Activated CD4-positive, alpha-beta T cell treated with anti-CD3 and anti-CD28 coated beads, Interleukin-2, amount 50 U/mL, for 16 hours (primary cell): Measurements from ENCODE around the gene MMP2.

Experiments
- DNase-seq: peaks from one replicate; pipeline ENCODE4 v3.0.0-alpha.2; 2020

MMP2 gene

GRCh38 chr16:55495616-55496289, 16.8 kb downstream of the MMP2 start:
- no peak for DNase-seq

GRCh38 chr16:55496509-55497145, 17.6 kb downstream of the MMP2 start:
- no peak for DNase-seq

GRCh38 chr16:55497558-55497957, 18.6 kb downstream of the MMP2 start:
- no peak for DNase-seq

GRCh38 chr16:55498101-55498500, 19.1 kb downstream of the MMP2 start:
- no peak for DNase-seq

- DNase-seq: no peak
Observed at GRCh38 chr16:55499281-55499680, 20.3 kb downstream of the MMP2 start.

GRCh38 chr16:55499951-55500529, 21.0 kb downstream of the MMP2 start:
- peak; percentile 73 for DNase-seq

GRCh38 chr16:55500530-55501011, 21.6 kb downstream of the MMP2 start:
- no peak for DNase-seq

GRCh38 chr16:55501549-55502322, 22.7 kb downstream of the MMP2 start:
- DNase-seq: no peak

GRCh38 chr16:55502801-55503366, 23.9 kb downstream of the MMP2 start:
- no peak for DNase-seq

- no peak for DNase-seq
Observed at GRCh38 chr16:55503726-55504550, 24.9 kb downstream of the MMP2 start.

- DNase-seq: no peak
Observed at GRCh38 chr16:55505333-55506015, 26.5 kb downstream of the MMP2 start.

GRCh38 chr16:55506083-55506482, 27.1 kb downstream of the MMP2 start:
- DNase-seq: no peak

GRCh38 chr16:55506708-55507107, 27.7 kb downstream of the MMP2 start:
- DNase-seq: no peak

GRCh38 chr16:55508271-55508921, 29.4 kb downstream of the MMP2 start:
- no peak for DNase-seq

GRCh38 chr16:55508941-55509931, 30.2 kb downstream of the MMP2 start, which contains the start of gene LPCAT2:
Gene LPCAT2 (plus strand): TSS chr16:55509072. CDS start chr16:55509182, 110 bp downstream.
- peak; percentile 68 for DNase-seq

- DNase-seq: no peak
Observed at GRCh38 chr16:55510185-55510805, 31.3 kb downstream of the MMP2 start.

- no peak for DNase-seq
Observed at GRCh38 chr16:55512941-55513340, 33.9 kb downstream of the MMP2 start.

GRCh38 chr16:55513616-55514015, 34.6 kb downstream of the MMP2 start:
- no peak for DNase-seq

- DNase-seq: no peak
Observed at GRCh38 chr16:55515111-55515510, 36.1 kb downstream of the MMP2 start.
